WTC11 (cell line): ENCODE results near the gene CEACAM4.

ENCODE experiments used
- CREB1 ChIP-seq: sonication (generic); formaldehyde crosslinking; IDR thresholded peaks from 2 replicates; pipeline ENCODE4 v1.8.0; 2023; ENCODE audit warnings: mild to moderate bottlenecking, missing genetic modification reagents
- ESRRA ChIP-seq: sonication (generic); formaldehyde crosslinking; IDR thresholded peaks from 2 replicates; pipeline ENCODE4 v1.8.1; 2022; ENCODE audit warnings: mild to moderate bottlenecking, missing genetic modification reagents, borderline replicate concordance
- NR1H2 ChIP-seq: sonication (generic); formaldehyde crosslinking; IDR thresholded peaks from 2 replicates; pipeline ENCODE4 v1.9.0; 2021; ENCODE audit warnings: mild to moderate bottlenecking, moderate library complexity, missing genetic modification reagents
- RORB ChIP-seq: fragments of 250-450 bp; sonication (Bioruptor Pico); IDR thresholded peaks from 2 replicates; pipeline ENCODE4 v1.9.0; 2021; ENCODE audit warnings: mild to moderate bottlenecking
- SMAD3 ChIP-seq: sonication (generic); formaldehyde crosslinking; IDR thresholded peaks from 2 replicates; pipeline ENCODE4 v1.8.0; 2022; ENCODE audit warnings: missing genetic modification reagents, mild to moderate bottlenecking, borderline replicate concordance
- SP1 ChIP-seq: sonication (generic); formaldehyde crosslinking; conservative IDR thresholded peaks from 2 replicates; pipeline ENCODE4 v1.8.1; 2022; ENCODE audit warnings: missing genetic modification reagents
- TEAD1 ChIP-seq: sonication (generic); formaldehyde crosslinking; IDR thresholded peaks from 2 replicates; pipeline ENCODE4 v1.8.0; 2022; ENCODE audit warnings: mild to moderate bottlenecking, missing genetic modification reagents
- TF ChIP-seq, protein P1 (sequence below): fragments of 200-600 bp; IDR thresholded peaks from 2 replicates; pipeline ENCODE4 v1.8.0; 2022; ENCODE audit warnings: antibody characterized with exemption
- TF ChIP-seq, protein P2 (sequence below): sonication (generic); formaldehyde crosslinking; IDR thresholded peaks from 2 replicates; pipeline ENCODE4 v1.8.1; 2023; ENCODE audit warnings: mild to moderate bottlenecking, missing genetic modification reagents, moderate library complexity
- TF ChIP-seq, protein P3 (sequence below): sonication (generic); formaldehyde crosslinking; IDR thresholded peaks from 2 replicates; pipeline ENCODE4 v1.8.1; 2022; ENCODE audit warnings: mild to moderate bottlenecking, moderate library complexity, missing genetic modification reagents
- TF ChIP-seq, protein P4 (sequence below): sonication (generic); formaldehyde crosslinking; conservative IDR thresholded peaks from 2 replicates; pipeline ENCODE4 v1.8.1; 2022; ENCODE audit warnings: mild to moderate bottlenecking, missing genetic modification reagents
- TF ChIP-seq, protein P5 (sequence below): sonication (generic); formaldehyde crosslinking; IDR thresholded peaks from 2 replicates; pipeline ENCODE4 v1.8.1; 2023; ENCODE audit warnings: mild to moderate bottlenecking, missing genetic modification reagents

DNA sequence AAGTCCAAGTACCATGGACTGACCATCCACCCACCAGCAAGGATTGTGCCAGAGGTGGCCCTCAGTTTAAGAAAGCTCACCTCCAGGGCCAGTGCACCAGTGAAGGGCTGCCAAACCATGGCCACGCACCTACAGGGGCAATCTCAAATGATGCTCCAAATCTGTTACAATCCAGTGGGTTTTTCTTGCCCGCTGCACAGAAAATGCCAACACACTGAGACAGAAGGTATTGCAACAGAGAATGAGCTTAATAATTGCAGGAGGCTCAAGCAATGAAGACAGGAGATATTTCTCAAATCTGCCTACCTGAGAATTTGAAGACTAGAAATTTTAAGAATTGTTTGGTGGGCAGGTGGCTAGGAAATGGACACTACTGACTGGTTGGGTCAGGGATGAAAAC lies 39.2 kb upstream of the CEACAM4 start:
- no peak for TF ChIP-seq RORB (CRISPR knock-in tag)
- TF ChIP-seq, protein P1, sequence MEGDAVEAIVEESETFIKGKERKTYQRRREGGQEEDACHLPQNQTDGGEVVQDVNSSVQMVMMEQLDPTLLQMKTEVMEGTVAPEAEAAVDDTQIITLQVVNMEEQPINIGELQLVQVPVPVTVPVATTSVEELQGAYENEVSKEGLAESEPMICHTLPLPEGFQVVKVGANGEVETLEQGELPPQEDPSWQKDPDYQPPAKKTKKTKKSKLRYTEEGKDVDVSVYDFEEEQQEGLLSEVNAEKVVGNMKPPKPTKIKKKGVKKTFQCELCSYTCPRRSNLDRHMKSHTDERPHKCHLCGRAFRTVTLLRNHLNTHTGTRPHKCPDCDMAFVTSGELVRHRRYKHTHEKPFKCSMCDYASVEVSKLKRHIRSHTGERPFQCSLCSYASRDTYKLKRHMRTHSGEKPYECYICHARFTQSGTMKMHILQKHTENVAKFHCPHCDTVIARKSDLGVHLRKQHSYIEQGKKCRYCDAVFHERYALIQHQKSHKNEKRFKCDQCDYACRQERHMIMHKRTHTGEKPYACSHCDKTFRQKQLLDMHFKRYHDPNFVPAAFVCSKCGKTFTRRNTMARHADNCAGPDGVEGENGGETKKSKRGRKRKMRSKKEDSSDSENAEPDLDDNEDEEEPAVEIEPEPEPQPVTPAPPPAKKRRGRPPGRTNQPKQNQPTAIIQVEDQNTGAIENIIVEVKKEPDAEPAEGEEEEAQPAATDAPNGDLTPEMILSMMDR, result no peak
- no peak for TF ChIP-seq CREB1 (CRISPR knock-in tag)
- TF ChIP-seq SP1 (CRISPR knock-in tag), result no peak
- no peak for TF ChIP-seq SMAD3 (CRISPR knock-in tag)
- TF ChIP-seq NR1H2 (CRISPR knock-in tag), result no peak
- TF ChIP-seq ESRRA (CRISPR knock-in tag), result no peak
- no peak for TF ChIP-seq TEAD1 (CRISPR knock-in tag)
- TF ChIP-seq, protein P2, sequence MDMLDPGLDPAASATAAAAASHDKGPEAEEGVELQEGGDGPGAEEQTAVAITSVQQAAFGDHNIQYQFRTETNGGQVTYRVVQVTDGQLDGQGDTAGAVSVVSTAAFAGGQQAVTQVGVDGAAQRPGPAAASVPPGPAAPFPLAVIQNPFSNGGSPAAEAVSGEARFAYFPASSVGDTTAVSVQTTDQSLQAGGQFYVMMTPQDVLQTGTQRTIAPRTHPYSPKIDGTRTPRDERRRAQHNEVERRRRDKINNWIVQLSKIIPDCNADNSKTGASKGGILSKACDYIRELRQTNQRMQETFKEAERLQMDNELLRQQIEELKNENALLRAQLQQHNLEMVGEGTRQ, result no peak
- TF ChIP-seq, protein P3, sequence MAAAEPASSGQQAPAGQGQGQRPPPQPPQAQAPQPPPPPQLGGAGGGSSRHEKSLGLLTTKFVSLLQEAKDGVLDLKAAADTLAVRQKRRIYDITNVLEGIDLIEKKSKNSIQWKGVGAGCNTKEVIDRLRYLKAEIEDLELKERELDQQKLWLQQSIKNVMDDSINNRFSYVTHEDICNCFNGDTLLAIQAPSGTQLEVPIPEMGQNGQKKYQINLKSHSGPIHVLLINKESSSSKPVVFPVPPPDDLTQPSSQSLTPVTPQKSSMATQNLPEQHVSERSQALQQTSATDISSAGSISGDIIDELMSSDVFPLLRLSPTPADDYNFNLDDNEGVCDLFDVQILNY (CRISPR knock-in tag), result no peak
- TF ChIP-seq, protein P4, sequence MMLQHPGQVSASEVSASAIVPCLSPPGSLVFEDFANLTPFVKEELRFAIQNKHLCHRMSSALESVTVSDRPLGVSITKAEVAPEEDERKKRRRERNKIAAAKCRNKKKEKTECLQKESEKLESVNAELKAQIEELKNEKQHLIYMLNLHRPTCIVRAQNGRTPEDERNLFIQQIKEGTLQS (CRISPR knock-in tag), result no peak
- TF ChIP-seq, protein P5, sequence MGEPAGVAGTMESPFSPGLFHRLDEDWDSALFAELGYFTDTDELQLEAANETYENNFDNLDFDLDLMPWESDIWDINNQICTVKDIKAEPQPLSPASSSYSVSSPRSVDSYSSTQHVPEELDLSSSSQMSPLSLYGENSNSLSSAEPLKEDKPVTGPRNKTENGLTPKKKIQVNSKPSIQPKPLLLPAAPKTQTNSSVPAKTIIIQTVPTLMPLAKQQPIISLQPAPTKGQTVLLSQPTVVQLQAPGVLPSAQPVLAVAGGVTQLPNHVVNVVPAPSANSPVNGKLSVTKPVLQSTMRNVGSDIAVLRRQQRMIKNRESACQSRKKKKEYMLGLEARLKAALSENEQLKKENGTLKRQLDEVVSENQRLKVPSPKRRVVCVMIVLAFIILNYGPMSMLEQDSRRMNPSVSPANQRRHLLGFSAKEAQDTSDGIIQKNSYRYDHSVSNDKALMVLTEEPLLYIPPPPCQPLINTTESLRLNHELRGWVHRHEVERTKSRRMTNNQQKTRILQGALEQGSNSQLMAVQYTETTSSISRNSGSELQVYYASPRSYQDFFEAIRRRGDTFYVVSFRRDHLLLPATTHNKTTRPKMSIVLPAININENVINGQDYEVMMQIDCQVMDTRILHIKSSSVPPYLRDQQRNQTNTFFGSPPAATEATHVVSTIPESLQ (CRISPR knock-in tag), result no peak
